ENCODE data around the gene TSNAXIP1.
"Not testable (repeated sequence)": the region's sequence is repeated elsewhere in the genome, so short reads cannot be mapped to it uniquely, and the experiment has no call there.

Gene TSNAXIP1

DNA sequence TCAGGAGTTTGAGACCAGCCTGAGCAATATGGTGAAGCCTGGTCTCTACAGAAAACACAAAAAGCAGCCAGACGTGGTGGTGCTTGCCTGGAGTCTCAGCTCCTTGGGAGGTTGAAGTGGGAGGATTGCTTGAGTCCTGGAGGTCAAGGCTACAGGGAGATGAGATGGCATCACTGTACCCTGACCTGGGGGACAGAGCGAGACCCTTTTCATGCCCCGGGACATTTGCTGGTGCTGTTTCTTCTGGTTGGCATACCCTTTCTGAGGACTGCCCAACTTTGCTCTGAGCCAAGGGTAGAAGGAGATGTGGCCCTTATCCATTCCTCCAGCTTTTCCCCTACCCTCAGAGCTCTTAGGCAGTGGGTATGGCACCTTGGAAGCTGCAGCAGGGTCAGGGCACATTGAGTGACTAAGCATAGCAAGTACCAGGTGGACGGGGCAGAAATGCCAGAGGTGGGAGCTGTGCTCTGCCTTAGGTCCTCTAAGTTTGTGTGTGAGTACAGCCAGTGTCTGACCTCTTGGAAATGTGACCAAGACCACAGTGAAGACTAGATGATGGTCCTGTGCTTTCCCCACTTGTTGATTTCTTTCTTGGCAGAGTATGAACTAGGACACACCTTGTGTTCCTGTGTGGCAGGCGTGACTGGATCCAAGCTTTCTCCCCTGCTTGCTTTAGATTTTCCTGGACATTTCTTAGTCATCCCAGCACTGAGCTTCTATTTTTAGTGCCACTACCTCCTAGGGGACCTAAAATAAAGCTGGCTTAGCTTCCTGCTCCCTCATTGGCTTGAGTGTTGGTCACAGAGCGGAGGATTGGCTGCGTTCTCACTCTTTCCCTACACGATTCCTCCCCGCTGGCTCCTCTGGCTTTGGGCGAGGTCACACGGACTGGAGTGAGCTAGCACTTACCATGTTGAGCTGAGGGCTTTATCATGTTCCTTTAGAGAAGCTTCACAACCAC is 56.2 kb downstream of the TSNAXIP1 start:
- H3K4me3 ChIP-seq: no peak overlapping the region

DNA sequence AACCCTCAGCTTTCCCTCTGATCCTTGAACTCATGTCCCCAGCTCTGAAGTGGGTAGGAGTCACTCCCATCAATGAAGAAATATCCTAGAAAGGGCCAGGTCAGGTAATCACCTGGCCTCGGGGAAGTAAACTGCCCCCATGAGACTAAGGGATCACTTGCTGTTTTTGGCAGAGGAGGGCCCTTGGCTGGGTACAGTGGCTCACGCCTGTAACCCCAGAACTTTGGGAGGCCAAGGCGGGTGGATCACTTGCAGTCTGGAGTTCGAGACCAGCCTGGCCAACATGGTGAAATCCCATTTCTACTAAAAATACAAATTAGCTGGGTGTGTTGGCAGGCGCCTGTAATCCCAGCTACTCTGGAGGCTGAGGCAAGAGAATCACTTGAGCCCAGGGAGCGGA is 57.4 kb downstream of the TSNAXIP1 start:
- Histone ChIP-seq H3K27ac (peak overlapping the region in 1 of 11 experiments; percentile 14; a peak in 1 of 22 replicates), H3K36me3 (peaks cover 77 to 100% (median 98%) of the 10 kb centered on the region in 11 experiments), H3K4me1 (peaks cover 0 to 37% (median 26%) of the 10 kb centered on the region in 10 experiments; a peak in 14 of 20 replicates), H3K9ac (0 out of 22 replicates have a peak overlapping the region, but pooled peaks of 1 of the 11 experiments have one; percentile 8), H4K20me1 (peaks cover 64 to 100% (median 97%) of the 10 kb centered on the region in 11 experiments; a peak in 21 of 22 replicates)
- not testable (repeated sequence) for H3K9me3 ChIP-seq (replicated peaks in 1 of 11); H3K27me3 ChIP-seq; H3K4me2 ChIP-seq; H3K4me3 ChIP-seq

More for the DNA sequence above, 56.2 kb downstream of the TSNAXIP1 start:
- no peaks in the 10 kb centered on the region for H3K9me3 ChIP-seq (replicated peaks in 1 of 11)
- peaks cover 0 to 48% (median 27%) of the 10 kb centered on the region in 10 experiments; a peak in 15 of 20 replicates for H3K4me1 ChIP-seq
- H3K4me2 ChIP-seq: peak overlapping the region in 3 of 11 experiments; percentile 2 to 12 (median 7); a peak in 2 of 22 replicates
- peaks cover 65 to 100% (median 93%) of the 10 kb centered on the region in 11 experiments for H3K36me3 ChIP-seq
- peak overlapping the region in 2 of 11 experiments; percentile 18 to 60; a peak in 1 of 22 replicates for H3K27ac ChIP-seq
- H4K20me1 ChIP-seq: peaks cover 75 to 100% (median 100%) of the 10 kb centered on the region in 11 experiments; a peak in 21 of 22 replicates
- no peak for TF ChIP-seq Cebpa-rat (IDR thresholded peaks at IDR 0.05)
- no peaks in the 10 kb centered on the region for H3K27me3 ChIP-seq
- H3K9ac ChIP-seq: peak overlapping the region in 2 of 11 experiments; percentile 21 to 52; a peak in 1 of 22 replicates

DNA sequence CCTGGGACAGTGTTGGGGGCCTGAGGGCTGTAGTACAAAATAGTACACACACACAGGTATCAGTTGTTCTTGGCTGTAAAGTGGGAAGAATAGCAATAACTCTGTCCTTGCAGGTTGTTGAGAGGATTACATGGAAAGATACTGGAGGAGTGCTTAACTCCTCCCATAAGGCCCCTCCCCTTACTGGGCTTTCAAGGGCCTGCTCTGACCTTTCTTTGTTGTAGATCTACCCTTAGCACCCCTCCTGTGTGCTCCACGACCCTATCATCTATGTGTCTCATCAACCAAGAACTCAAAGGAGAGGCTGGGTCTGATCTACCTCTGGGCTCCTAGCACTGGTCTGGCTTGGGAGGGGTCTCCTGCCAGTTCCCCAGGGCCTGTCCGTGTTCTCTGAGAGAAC is 57.9 kb downstream of the TSNAXIP1 start:
- no peak for TF ChIP-seq Cebpa-rat (IDR thresholded peaks at IDR 0.05)
- Histone ChIP-seq H3K4me2 (no peak overlapping the region), H4K20me1 (peaks cover 58 to 97% (median 93%) of the 10 kb centered on the region in 11 experiments; a peak in 21 of 22 replicates), H3K27ac (no peak overlapping the region), H3K4me1 (peaks cover 0 to 34% (median 26%) of the 10 kb centered on the region in 10 experiments; a peak in 14 of 20 replicates), H3K27me3 (no peaks in the 10 kb centered on the region), H3K4me3 (no peak overlapping the region), H3K9ac (no peak overlapping the region), H3K36me3 (peaks cover 82 to 100% (median 98%) of the 10 kb centered on the region in 11 experiments), H3K9me3 (replicated peaks in 1 of 11) (no peaks in the 10 kb centered on the region)

DNA sequence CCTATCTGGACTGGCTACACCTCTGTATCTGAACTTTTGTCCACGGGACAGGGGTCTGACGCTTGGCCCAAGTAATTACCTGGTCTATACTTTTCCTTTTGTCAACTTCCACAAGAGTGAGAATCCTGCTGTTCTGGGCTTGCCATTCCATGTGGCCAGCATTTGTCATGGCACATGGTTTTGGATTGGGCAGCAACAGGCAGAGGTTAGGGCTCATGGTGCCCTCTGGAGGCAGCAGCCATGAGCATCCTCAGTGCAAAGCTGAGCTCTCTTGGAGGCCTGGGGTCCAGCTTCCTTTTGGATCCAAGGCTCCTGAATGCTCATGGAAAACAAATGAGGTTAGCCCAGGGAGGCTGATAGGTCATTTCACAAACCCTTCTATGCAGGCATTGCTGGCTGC is 58.6 kb downstream of the TSNAXIP1 start:
- no peaks in the 10 kb centered on the region for H3K27me3 ChIP-seq
- H3K27ac ChIP-seq: no peak overlapping the region
- no peak overlapping the region for H3K9ac ChIP-seq
- peaks cover 0 to 32% (median 25%) of the 10 kb centered on the region in 10 experiments; a peak in 14 of 20 replicates for H3K4me1 ChIP-seq
- H3K9me3 ChIP-seq (replicated peaks in 1 of 11): no peaks in the 10 kb centered on the region
- peaks cover 53 to 96% (median 90%) of the 10 kb centered on the region in 11 experiments; a peak in 21 of 22 replicates for H4K20me1 ChIP-seq
- no peak overlapping the region for H3K4me3 ChIP-seq
- H3K36me3 ChIP-seq: peaks cover 88 to 100% (median 99%) of the 10 kb centered on the region in 11 experiments
- no peak overlapping the region for H3K4me2 ChIP-seq
- no peak for TF ChIP-seq Cebpa-rat (IDR thresholded peaks at IDR 0.05)

DNA sequence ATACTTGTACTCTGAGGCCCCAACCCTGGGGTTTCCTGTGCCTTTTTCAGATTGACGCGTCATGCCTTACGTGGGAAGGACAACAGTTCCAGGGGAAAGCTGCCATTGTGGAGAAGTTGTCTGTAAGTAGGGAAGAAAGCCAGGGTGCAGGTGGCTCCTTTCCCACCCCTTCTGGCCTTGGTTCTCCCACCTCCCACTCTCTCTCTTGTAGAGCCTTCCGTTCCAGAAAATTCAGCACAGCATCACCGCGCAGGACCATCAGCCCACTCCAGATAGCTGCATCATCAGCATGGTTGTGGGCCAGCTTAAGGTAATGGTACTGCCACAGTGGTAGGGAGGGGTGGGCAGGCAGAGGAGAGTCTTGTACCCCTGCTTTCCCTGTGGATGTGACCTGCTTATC is 61.6 kb downstream of the TSNAXIP1 start:
- no peaks in the 10 kb centered on the region for H3K9me3 ChIP-seq (replicated peaks in 1 of 11)
- no peak overlapping the region for H3K4me2 ChIP-seq
- no peak overlapping the region for H3K4me3 ChIP-seq
- H4K20me1 ChIP-seq: peaks cover 24 to 87% (median 70%) of the 10 kb centered on the region in 11 experiments; a peak in 21 of 22 replicates
- no peak for TF ChIP-seq Cebpa-rat (IDR thresholded peaks at IDR 0.05)
- H3K36me3 ChIP-seq: peaks cover 77 to 92% (median 86%) of the 10 kb centered on the region in 11 experiments
- H3K9ac ChIP-seq: 0 out of 22 replicates have a peak overlapping the region, but pooled peaks of 2 of the 11 experiments have one; percentile 11 to 29
- H3K27me3 ChIP-seq: no peaks in the 10 kb centered on the region
- no peak overlapping the region for H3K27ac ChIP-seq
- H3K4me1 ChIP-seq: peaks cover 6 to 19% (median 12%) of the 10 kb centered on the region in 10 experiments

DNA sequence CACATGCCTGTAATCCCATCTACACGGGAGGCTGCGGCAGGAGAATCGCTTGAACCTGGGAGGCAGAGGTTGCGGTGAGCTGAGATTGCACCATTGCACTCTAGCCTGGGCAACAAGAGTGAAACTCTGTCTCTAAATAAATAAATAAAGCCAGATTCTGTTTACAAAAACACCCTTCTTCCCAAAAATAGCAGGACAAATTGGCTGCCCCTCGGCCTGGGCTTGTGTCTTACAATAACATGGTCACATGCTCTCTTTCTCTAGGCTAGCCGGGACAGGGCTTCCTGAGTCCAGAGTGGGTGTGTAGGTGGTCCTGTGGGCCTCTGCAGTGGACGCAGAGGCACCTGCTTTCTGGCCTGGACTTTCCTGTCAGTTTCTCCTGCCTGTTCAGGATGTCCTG is 63.0 kb downstream of the TSNAXIP1 start:
- H3K27me3 ChIP-seq: no peaks in the 10 kb centered on the region

DNA sequence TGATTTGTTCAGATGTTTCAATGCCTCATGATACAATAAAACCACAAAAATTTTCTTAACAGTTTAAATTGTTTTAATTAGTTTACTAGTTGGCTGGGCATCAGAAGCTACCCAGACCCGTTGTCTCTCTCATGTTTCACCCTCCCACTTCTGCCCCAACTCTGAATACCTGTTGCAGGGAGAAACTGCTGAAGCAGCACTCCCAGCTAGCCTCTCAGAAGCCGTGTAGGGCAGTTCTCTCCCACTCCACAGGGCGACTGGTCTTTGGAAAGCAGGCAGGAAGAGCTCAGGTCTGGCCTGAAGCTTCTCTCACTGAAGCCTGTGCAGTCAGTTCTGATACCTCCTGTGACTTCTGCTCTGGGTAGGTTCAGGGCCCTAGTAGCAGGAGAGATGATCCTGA is 64.6 kb downstream of the TSNAXIP1 start:
- Histone ChIP-seq H3K9ac (peak overlapping the region in 5 of 11 experiments; percentile 6 to 96 (median 18); a peak in 7 of 22 replicates), H3K36me3 (peaks cover 60 to 80% (median 72%) of the 10 kb centered on the region in 11 experiments), H3K27me3 (no peaks in the 10 kb centered on the region), H3K9me3 (replicated peaks in 1 of 11) (no peaks in the 10 kb centered on the region), H3K4me2 (peak overlapping the region in 3 of 11 experiments; percentile 97 to 98 (median 98); a peak in 5 of 22 replicates), H3K27ac (peak overlapping the region in 2 of 11 experiments; percentile 6 to 91; a peak in 4 of 22 replicates), H3K4me3 (no peak overlapping the region), H3K4me1 (peaks cover 26 to 42% (median 34%) of the 10 kb centered on the region in 10 experiments), H4K20me1 (peaks cover 22 to 87% (median 69%) of the 10 kb centered on the region in 11 experiments; a peak in 20 of 22 replicates)
- no peak for TF ChIP-seq Cebpa-rat (IDR thresholded peaks at IDR 0.05)

More for the DNA sequence above, 63.0 kb downstream of the TSNAXIP1 start:
- H3K4me3 ChIP-seq: no peak overlapping the region
- H3K27ac ChIP-seq: no peak overlapping the region
- H4K20me1 ChIP-seq: peaks cover 19 to 87% (median 69%) of the 10 kb centered on the region in 11 experiments; a peak in 21 of 22 replicates
- H3K4me2 ChIP-seq: no peak overlapping the region
- peaks cover 69 to 80% (median 75%) of the 10 kb centered on the region in 11 experiments for H3K36me3 ChIP-seq
- H3K4me1 ChIP-seq: peaks cover 15 to 27% (median 21%) of the 10 kb centered on the region in 10 experiments
- TF ChIP-seq Cebpa-rat (IDR thresholded peaks at IDR 0.05): no peak
- no peaks in the 10 kb centered on the region for H3K9me3 ChIP-seq (replicated peaks in 1 of 11)
- H3K9ac ChIP-seq: no peak overlapping the region; a peak in 1 of 22 replicates

DNA sequence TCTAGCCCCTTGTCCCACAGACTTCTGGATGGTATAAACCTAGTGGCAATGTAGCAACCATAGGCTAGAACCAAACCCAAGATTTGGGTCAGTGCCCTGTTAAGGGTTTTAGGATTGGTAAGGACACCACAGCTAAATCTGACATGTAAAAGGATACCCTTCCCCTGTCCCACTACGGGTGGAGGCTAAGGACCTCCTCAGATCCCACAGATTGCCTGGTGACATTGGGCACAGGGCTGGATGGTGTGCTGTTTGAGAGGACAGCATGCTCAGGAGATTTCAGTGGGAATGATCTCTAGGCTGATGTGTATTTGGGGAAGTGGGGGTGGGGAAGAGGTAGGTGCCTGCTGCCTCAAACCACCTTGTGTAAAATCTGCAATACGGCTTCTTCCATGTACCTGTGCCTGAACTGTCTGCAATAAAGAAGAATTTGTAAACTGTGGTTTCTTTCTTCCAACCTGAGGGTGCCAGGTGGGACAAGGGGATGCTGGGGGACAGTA is 65.5 kb downstream of the TSNAXIP1 start:
- H3K4me2 ChIP-seq: peak overlapping the region; percentile 86 to 98 (median 97); a peak in 21 of 22 replicates
- peaks cover 26 to 42% (median 34%) of the 10 kb centered on the region in 10 experiments for H3K4me1 ChIP-seq
- H3K36me3 ChIP-seq: peaks cover 60 to 80% (median 72%) of the 10 kb centered on the region in 11 experiments
- TF ChIP-seq Cebpa-rat (IDR thresholded peaks at IDR 0.05): no peak
- peaks cover 26 to 87% (median 69%) of the 10 kb centered on the region in 11 experiments; a peak in 20 of 22 replicates for H4K20me1 ChIP-seq
- H3K27me3 ChIP-seq: no peaks in the 10 kb centered on the region
- H3K4me3 ChIP-seq: peak overlapping the region in 9 of 10 experiments; percentile 90 to 100 (median 97); a peak in 16 of 20 replicates
- no peaks in the 10 kb centered on the region for H3K9me3 ChIP-seq (replicated peaks in 1 of 11)
- peak overlapping the region; percentile 63 to 93 (median 89); a peak in 17 of 22 replicates for H3K27ac ChIP-seq
- peak overlapping the region; percentile 88 to 97 (median 94); a peak in 19 of 22 replicates for H3K9ac ChIP-seq
